CD4-positive, alpha-beta T cell treated with Interleukin-2 at 100 ng/mL for 4 hours (primary cell): ENCODE results near the gene UNC45A.

Experiments used
- DNase-seq: peaks from one replicate; pipeline ENCODE4 v3.0.0-alpha.2; 2020; ENCODE audit warnings: low spot score

UNC45A gene

GRCh38 chr15:90945091-90945490 is 10.0 kb downstream of the UNC45A start:
- no peak for DNase-seq

GRCh38 chr15:90946538-90946937 is 11.5 kb downstream of the UNC45A start:
- DNase-seq = no peak

- DNase-seq = no peak
Measured at GRCh38 chr15:90946941-90947576, 12.0 kb downstream of the UNC45A start.

- DNase-seq = no peak
Measured at GRCh38 chr15:90947577-90948357, 12.7 kb downstream of the UNC45A start.

- no peak for DNase-seq
Measured at GRCh38 chr15:90948506-90948905, 13.4 kb downstream of the UNC45A start.

- DNase-seq = no peak
Measured at GRCh38 chr15:90949979-90950675, 15.0 kb downstream of the UNC45A start.

- no peak for DNase-seq
Measured at GRCh38 chr15:90950676-90951075, 15.6 kb downstream of the UNC45A start.

GRCh38 chr15:90952901-90953677 is 18.0 kb downstream of the UNC45A start:
- no peak for DNase-seq

- no peak for DNase-seq
Measured at GRCh38 chr15:90953947-90954711, 19.0 kb downstream of the UNC45A start.

- DNase-seq = peak; percentile 86
Measured at GRCh38 chr15:90954712-90955623, 19.9 kb downstream of the UNC45A start, which contains the start of gene RCCD1. Gene RCCD1, plus strand, starts transcription at chr15:90954884. Its CDS starts 1,851 bp downstream, at chr15:90956735.

- no peak for DNase-seq
Measured at GRCh38 chr15:90955624-90956273, 20.7 kb downstream of the UNC45A start.

- peak; percentile 58 for DNase-seq
Measured at GRCh38 chr15:90956274-90957030, 21.4 kb downstream of the UNC45A start.

GRCh38 chr15:90957031-90957790 is 22.1 kb downstream of the UNC45A start:
- no peak for DNase-seq

- DNase-seq = no peak
Measured at GRCh38 chr15:90957791-90958190, 22.7 kb downstream of the UNC45A start.

GRCh38 chr15:90959028-90959595 is 24.0 kb downstream of the UNC45A start:
- no peak for DNase-seq

GRCh38 chr15:90959894-90960293 is 24.8 kb downstream of the UNC45A start:
- DNase-seq = no peak

- DNase-seq = no peak
Measured at GRCh38 chr15:90960298-90961091, 25.4 kb downstream of the UNC45A start.
